ENCODE results near the gene MRPL48. TPM values are rescaled to one million over a fixed set of nuclear protein-coding genes. Genes with fewer than 3 reads are reported as not detected.

MRPL48 gene
- total and polyA plus RNA-seq, 8 donors: 28.9 to 56.8 (median 47.0) TPM

DNA sequence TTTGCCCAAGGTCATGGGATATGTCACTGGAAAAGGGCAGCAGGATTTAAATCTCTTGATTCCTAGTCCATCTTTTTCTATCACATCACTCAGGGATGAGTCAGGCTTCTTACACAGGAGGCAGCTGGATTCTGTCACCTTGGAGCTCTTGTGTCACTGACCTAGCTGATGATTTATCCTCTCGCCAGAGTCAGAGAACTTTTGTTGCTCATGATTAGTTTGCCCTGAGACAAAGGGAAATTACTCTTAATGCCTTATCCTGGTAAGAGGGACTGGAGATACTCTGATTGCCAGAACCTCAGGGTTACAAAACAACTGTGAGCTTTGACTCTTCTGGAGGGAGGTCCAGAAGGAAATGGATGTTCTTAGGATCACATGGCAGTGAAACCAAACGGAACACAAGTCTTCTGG is 78.9 kb downstream of the MRPL48 start:
- ATAC-seq: peak; percentile 47
- Histone ChIP-seq H3K4me1 (no peaks in the 10 kb centered on the region), H3K9me3 (no peaks in the 10 kb centered on the region), H3K4me3 (no peak overlapping the region), H3K36me3 (peaks cover 0 to 37% of the 10 kb centered on the region in 2 donors), H3K27ac (peak overlapping the region in 1 of 2 donors; percentile 5), H3K27me3 (no peaks in the 10 kb centered on the region)
- DNase-seq: no peak
- intact Hi-C loops (cut with DNase I): no loop called here
- TF ChIP-seq, protein P1, sequence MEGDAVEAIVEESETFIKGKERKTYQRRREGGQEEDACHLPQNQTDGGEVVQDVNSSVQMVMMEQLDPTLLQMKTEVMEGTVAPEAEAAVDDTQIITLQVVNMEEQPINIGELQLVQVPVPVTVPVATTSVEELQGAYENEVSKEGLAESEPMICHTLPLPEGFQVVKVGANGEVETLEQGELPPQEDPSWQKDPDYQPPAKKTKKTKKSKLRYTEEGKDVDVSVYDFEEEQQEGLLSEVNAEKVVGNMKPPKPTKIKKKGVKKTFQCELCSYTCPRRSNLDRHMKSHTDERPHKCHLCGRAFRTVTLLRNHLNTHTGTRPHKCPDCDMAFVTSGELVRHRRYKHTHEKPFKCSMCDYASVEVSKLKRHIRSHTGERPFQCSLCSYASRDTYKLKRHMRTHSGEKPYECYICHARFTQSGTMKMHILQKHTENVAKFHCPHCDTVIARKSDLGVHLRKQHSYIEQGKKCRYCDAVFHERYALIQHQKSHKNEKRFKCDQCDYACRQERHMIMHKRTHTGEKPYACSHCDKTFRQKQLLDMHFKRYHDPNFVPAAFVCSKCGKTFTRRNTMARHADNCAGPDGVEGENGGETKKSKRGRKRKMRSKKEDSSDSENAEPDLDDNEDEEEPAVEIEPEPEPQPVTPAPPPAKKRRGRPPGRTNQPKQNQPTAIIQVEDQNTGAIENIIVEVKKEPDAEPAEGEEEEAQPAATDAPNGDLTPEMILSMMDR (IDR thresholded peaks at IDR 0.05): no peak

DNA sequence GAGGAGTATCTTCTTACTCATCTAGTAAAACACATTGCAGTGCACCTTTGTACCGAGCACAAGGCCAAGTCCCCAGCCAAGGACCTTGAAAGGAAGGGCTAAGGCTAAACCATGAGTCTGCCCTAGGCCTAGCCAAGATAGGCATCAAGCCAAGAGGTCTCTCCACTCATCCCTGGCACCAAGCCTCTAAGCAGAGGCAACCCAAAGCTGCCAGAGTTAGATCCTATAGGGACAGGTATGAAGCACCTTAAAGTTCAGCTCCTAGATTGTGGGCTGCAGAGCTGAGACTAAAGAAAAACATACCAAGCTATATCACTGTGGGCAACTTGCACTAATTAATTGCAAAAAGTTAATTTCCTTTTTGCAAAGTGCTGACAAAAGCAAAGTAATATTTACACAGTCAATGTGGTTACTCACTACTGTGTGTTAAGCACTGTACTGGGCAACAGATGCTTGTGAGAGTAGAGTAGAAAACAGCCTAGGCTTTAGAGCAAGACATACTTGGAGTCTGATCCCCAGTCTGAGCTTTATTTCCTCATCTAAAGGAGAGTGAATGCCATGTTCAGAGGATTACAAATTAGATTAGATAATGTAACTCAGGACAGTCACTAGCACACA is 81.8 kb downstream of the MRPL48 start:
- intact Hi-C loops (cut with DNase I): no loop called here
- Histone ChIP-seq H3K36me3 (peaks cover 0 to 51% of the 10 kb centered on the region in 2 donors), H3K27ac (no peak overlapping the region), H3K9me3 (no peaks in the 10 kb centered on the region), H3K27me3 (no peaks in the 10 kb centered on the region), H3K4me3 (no peak overlapping the region), H3K4me1 (no peaks in the 10 kb centered on the region)
- ATAC-seq: peak; percentile 67
- DNase-seq: no peak
- TF ChIP-seq, protein P1 (IDR thresholded peaks at IDR 0.05): no peak

DNA sequence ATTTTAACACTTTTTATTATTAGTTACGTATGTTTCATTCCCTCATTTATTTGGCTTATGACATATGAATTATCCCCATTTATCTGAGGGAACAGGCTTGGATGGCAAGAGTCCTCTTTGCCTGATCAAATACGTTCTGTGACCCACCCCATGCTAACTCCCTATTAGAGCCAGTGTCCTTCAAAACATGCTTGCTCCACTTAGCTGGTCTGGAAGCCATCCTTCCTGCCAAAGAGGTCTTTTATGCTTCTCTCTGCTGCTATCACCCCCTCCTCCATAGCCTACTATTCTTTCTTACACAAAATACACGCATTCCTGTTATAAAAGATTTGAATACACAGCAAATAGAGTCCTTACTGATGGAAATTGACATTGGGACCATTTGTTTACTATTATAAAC is 82.6 kb downstream of the MRPL48 start:
- TF ChIP-seq, protein P1 (IDR thresholded peaks at IDR 0.05): no peak
- Histone ChIP-seq H3K27ac (no peak overlapping the region), H3K4me1 (peaks cover 0 to 8% of the 10 kb centered on the region in 2 donors), H3K36me3 (peaks cover 0 to 43% of the 10 kb centered on the region in 2 donors), H3K4me3 (no peak overlapping the region), H3K27me3 (no peaks in the 10 kb centered on the region), H3K9me3 (no peaks in the 10 kb centered on the region)
- intact Hi-C loops (cut with DNase I): no loop called here
- no peak for DNase-seq
- ATAC-seq: no peak

DNA sequence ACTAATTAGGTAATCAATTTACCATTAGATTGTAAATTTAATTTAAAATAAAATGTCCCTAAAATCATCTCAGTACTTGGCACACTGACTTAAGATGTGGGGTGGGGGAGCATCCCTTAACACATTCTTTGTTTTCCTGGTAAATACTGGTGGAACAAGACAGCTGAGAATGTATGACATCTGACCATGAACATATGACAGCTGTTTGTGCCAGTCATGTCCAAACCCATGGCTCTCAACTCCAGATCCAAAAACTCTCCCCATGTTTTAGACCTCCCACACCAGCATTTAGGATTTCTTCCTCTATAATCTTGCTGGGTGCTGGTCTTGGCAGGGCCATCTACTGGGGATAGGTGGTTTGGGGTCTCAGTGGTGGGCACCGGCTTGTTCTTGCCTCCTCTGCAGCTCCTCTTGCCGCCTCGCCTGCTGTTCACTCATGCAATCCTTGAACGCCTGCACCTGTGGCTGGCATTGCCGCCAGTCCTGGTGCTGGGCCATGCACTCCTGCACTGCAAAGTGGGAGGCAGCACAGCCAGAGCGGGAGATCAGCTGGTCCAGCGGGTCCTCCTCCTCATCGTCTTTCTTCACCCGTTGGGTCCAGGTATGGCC is 85.2 kb downstream of the MRPL48 start:
- peaks cover 0 to 24% of the 10 kb centered on the region in 2 donors for H3K4me1 ChIP-seq
- DNase-seq (no peak), ATAC-seq (no peak)
- intact Hi-C loops (cut with DNase I): no loop called here
- H3K36me3 ChIP-seq: peaks cover 0 to 42% of the 10 kb centered on the region in 2 donors
- TF ChIP-seq, protein P1 (IDR thresholded peaks at IDR 0.05): no peak
- H3K27ac ChIP-seq: no peak overlapping the region
- H3K4me3 ChIP-seq: no peak overlapping the region
- no peaks in the 10 kb centered on the region for H3K9me3 ChIP-seq
- H3K27me3 ChIP-seq: no peaks in the 10 kb centered on the region

DNA sequence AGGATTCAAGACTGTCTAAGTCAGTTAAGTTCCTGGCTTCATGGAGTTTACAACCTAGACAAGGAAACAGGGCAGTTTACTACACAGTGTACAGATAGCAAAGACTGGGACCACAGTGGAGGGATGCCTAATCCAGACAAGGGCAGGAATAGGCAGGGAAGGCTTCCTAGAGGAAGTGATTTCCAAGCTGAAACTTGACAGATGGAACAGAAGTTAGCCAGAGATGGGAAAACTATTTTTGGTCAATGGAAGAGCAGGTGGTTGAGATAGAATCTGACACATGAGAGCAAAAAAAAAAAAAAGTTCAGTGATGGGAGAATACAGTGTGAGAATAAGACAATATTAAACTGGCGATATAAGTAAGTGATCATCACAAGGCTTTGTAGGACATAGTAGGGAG is 87.7 kb downstream of the MRPL48 start:
- DNase-seq: no peak
- intact Hi-C loops (cut with DNase I): no loop called here
- peak overlapping the region in 1 of 2 donors; percentile 84 for H3K27ac ChIP-seq

More for the DNA sequence above, 87.7 kb downstream of the MRPL48 start:
- TF ChIP-seq, protein P1 (IDR thresholded peaks at IDR 0.05): no peak
- H3K4me3 ChIP-seq: peak overlapping the region in 1 of 2 donors; percentile 66
- H3K27me3 ChIP-seq: no peaks in the 10 kb centered on the region
- H3K9me3 ChIP-seq: no peaks in the 10 kb centered on the region
- H3K36me3 ChIP-seq: peaks cover 0 to 36% of the 10 kb centered on the region in 2 donors
- peaks cover 0 to 24% of the 10 kb centered on the region in 2 donors for H3K4me1 ChIP-seq
- no peak for ATAC-seq

Measured in left lung (tissue), 10 donors.